Upper lobe of left lung (tissue), 4 donors: ENCODE results near the gene STYXL2.

Source experiments
- CTCF ChIP-seq, 6 experiments: fragments of 450-650 bp in 4 of 6; fragments of 200-600 bp in 2 of 6; sonication (generic) in 2 of 6; IDR thresholded peaks; one replicate each; pipeline ENCODE4 v1.5.1; 2016 to 2019; ENCODE audit warnings: antibody characterized with exemption in 6 of 6
- EP300 ChIP-seq, 4 donors: sonication (generic); formaldehyde crosslinking; IDR thresholded peaks; one replicate each; pipeline ENCODE4 v1.5.1; 2017; ENCODE audit warnings: antibody characterized with exemption in 4 of 4, control low read depth in 2 of 4
- POLR2A ChIP-seq, 4 donors: fragments of 450-650 bp; IDR thresholded peaks; one replicate each; pipeline ENCODE4 v1.5.1; 2016 to 2017; ENCODE audit warnings: antibody characterized with exemption in 4 of 4, mild to moderate bottlenecking in 2 of 4
- POLR2AphosphoS5 ChIP-seq, 2 donors: sonication (generic); formaldehyde crosslinking; IDR thresholded peaks; one replicate each; pipeline ENCODE4 v1.5.1; 2017; ENCODE audit warnings: antibody characterized with exemption in 2 of 2

- no peak for TF ChIP-seq CTCF (IDR thresholded peaks at IDR 0.05)
- no peak for TF ChIP-seq POLR2AphosphoS5 (IDR thresholded peaks at IDR 0.05)
- no peak for TF ChIP-seq POLR2A (IDR thresholded peaks at IDR 0.05)
- no peak for TF ChIP-seq EP300 (IDR thresholded peaks at IDR 0.05)
These were observed 815 bp downstream of the STYXL2 start for GRCh38 chr1:167094690-167095089.
